ENCODE measurements around the gene AGT.

- TF ChIP-seq, protein P1, sequence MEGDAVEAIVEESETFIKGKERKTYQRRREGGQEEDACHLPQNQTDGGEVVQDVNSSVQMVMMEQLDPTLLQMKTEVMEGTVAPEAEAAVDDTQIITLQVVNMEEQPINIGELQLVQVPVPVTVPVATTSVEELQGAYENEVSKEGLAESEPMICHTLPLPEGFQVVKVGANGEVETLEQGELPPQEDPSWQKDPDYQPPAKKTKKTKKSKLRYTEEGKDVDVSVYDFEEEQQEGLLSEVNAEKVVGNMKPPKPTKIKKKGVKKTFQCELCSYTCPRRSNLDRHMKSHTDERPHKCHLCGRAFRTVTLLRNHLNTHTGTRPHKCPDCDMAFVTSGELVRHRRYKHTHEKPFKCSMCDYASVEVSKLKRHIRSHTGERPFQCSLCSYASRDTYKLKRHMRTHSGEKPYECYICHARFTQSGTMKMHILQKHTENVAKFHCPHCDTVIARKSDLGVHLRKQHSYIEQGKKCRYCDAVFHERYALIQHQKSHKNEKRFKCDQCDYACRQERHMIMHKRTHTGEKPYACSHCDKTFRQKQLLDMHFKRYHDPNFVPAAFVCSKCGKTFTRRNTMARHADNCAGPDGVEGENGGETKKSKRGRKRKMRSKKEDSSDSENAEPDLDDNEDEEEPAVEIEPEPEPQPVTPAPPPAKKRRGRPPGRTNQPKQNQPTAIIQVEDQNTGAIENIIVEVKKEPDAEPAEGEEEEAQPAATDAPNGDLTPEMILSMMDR (IDR thresholded peaks at IDR 0.05), result no peak
- TF ChIP-seq USF2 (CRISPR knock-in tag; IDR thresholded peaks at IDR 0.05) (no peak), MAX (CRISPR knock-in tag; IDR thresholded peaks at IDR 0.05) (no peak), JUN (CRISPR knock-in tag; IDR thresholded peaks at IDR 0.05) (no peak)
Measured at GRCh38 chr1:230752407-230752806, 38.5 kb upstream of the AGT start.
